Psoas muscle (tissue), 8 donors: Measurements from ENCODE around the gene PUM1. TPM values are rescaled to one million over a fixed set of nuclear protein-coding genes. Genes with fewer than 3 reads are reported as not detected.

Experiments used
- ATAC-seq, 4 donors: fragments of 200-7000 bp; cut with Tn5 transposase; one replicate each; pipeline ENCODE4 v1.9.1; 2020; ENCODE audit warnings: moderate library complexity in 3 of 4, mild to moderate bottlenecking in 2 of 4
- DNase-seq, 2 donors: peaks; one replicate each; pipeline ENCODE4 v3.0.0-alpha.2; 2020
- H3K27ac ChIP-seq: fragments of 200-600 bp; one replicate; pipeline ENCODE4 v1.8.0; 2022
- H3K27me3 ChIP-seq, 3 donors: fragments of 200-600 bp in 1 of 3; one replicate each; pipeline versions ENCODE4 v1.6.1 to v1.8.0; 2013 to 2022; ENCODE audit warnings: low read length in 2 of 3, mild to moderate bottlenecking in 2 of 3, moderate library complexity in 1 of 3; ENCODE audit not compliant: insufficient read depth in 3 of 3
- H3K36me3 ChIP-seq, 2 donors: fragments of 200-600 bp in 1 of 2; one replicate each; pipeline versions ENCODE4 v1.6.1 to v1.8.0; 2013 to 2022; ENCODE audit warnings: low read depth in 1 of 2, mild to moderate bottlenecking in 1 of 2, moderate library complexity in 1 of 2; ENCODE audit not compliant: insufficient read depth in 1 of 2
- H3K4me1 ChIP-seq: fragments of 200-600 bp; one replicate; pipeline ENCODE4 v1.8.0; 2022
- H3K4me3 ChIP-seq: fragments of 200-600 bp; one replicate; pipeline ENCODE4 v1.8.0; 2022; ENCODE audit warnings: mild to moderate bottlenecking
- H3K9me3 ChIP-seq: fragments of 200-600 bp; one replicate; pipeline ENCODE4 v1.8.0; 2022
- CTCF ChIP-seq: fragments of 200-600 bp; IDR thresholded peaks from one replicate; pipeline ENCODE4 v1.8.0; 2022; ENCODE audit warnings: antibody characterized with exemption
- WGBS, 3 donors: extraction: QIAGEN DNeasy Blood & Tissue Kit; methylation state at CpG; one replicate each; pipeline versions ENCODE4 v1.1.6 to v1.1.7; 2013; 5-methylcytosine and 5-hydroxymethylcytosine counted together
- intact Hi-C, 2 donors: fragments of 100-400 bp; cut with DNase I; formaldehyde crosslinking; loops; one replicate each; pipeline versions ENCODE4 v1.11.0 to v1.14.2; 2022
- polyA plus RNA-seq, 3 donors: library from polyadenylated mRNA; stranded (reverse); fragments of 200-250 nt; gene quantifications; one replicate each; pipeline ENCODE4 v1.2.3, GENCODE V29; 2013
- total RNA-seq, 4 donors: library from RNA; stranded (reverse); fragmentation: NEBNext Ultra II Directional in 2 of 4; extraction: Animal tissue kit (Norgen Biotek cat#: 25700) in 2 of 4; gene quantifications; one replicate each; pipeline versions ENCODE4 v1.2.1 to v1.2.4, GENCODE V29; 2021 to 2023
- donor health status: healthy with polysubstance abuse.
- donor health status: DM: no; HTN: no; CAD: no; lungs with moderate emphysema.
- donor health status: Bipolar disorder and iron deficiency.
- donor health status: healthy.
- donor health status: DM: yes; HTN: yes; CAD: no.
- donor health status: DM: no; HTN: no; CAD: no.
- donor health status: DM: no; HTN: no; CAD: no.
- donor health status: DM: yes; HTN: yes; CAD: no.

PUM1 gene
- total and polyA plus RNA-seq, 7 donors, result 16.8 to 93.4 (median 80.0) TPM

GRCh38 chr1:30895382-30895943 lies 170.1 kb downstream of the PUM1 start:
- ATAC-seq (no peak), DNase-seq (no peak)
- Histone ChIP-seq H3K27ac (no peak overlapping the region), H3K9me3 (no peaks in the 10 kb centered on the region), H3K27me3 (no peaks in the 10 kb centered on the region), H3K4me1 (no peaks in the 10 kb centered on the region), H3K36me3 (no peaks in the 10 kb centered on the region), H3K4me3 (no peak overlapping the region)
- intact Hi-C loops, result no loop called here
- WGBS, 3 donors, result 60 to 73% (median 65%) methylated on average over 4 to 6 of the region's 6 CpGs
- TF ChIP-seq CTCF, result no peak

GRCh38 chr1:30894508-30894973 lies 171.0 kb downstream of the PUM1 start:
- DNase-seq (no peak), ATAC-seq (no peak)
- H3K4me3 ChIP-seq, result no peak overlapping the region
- no peaks in the 10 kb centered on the region for H3K9me3 ChIP-seq
- intact Hi-C loops, result no loop called here
- no peak for TF ChIP-seq CTCF
- H3K27ac ChIP-seq, result no peak overlapping the region
- H3K4me1 ChIP-seq, result no peaks in the 10 kb centered on the region
- no peaks in the 10 kb centered on the region for H3K27me3 ChIP-seq
- WGBS, 3 donors, result 75 to 78% (median 76%) methylated on average over 7 of the region's 7 CpGs
- H3K36me3 ChIP-seq, result no peaks in the 10 kb centered on the region

GRCh38 chr1:30893776-30894507 lies 171.6 kb downstream of the PUM1 start:
- DNase-seq (no peak), ATAC-seq (no peak)
- TF ChIP-seq CTCF, result no peak
- WGBS, 3 donors, result 65 to 71% (median 69%) methylated on average over 9 of the region's 9 CpGs
- no peak overlapping the region for H3K27ac ChIP-seq
- no peak overlapping the region for H3K4me3 ChIP-seq
- H3K9me3 ChIP-seq, result no peaks in the 10 kb centered on the region
- no peaks in the 10 kb centered on the region for H3K27me3 ChIP-seq
- intact Hi-C loops, result no loop called here
- peaks cover 3% of the 10 kb centered on the region for H3K4me1 ChIP-seq
- H3K36me3 ChIP-seq, result no peaks in the 10 kb centered on the region

DNA sequence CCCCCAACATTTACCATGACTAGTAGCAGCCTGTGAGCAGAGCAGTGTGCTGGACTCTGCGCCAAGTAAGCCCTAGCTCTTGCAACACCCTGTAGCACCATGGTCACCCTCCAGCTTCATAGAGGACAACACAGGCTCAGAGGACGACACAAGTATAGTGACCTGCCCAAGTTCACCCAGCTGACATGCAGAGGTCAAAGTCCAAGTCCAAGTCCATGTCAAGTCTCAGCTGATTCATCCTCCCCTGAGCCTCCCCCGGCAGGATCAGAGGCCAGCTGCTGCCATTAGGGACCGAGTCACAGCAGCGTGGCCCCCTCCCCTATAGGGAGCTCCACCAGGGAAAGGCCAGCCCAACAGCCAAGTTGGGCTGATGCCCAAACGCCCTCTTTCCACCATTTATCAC lies 172.8 kb downstream of the PUM1 start:
- no peak for TF ChIP-seq CTCF
- intact Hi-C loops, result no loop called here
- Histone ChIP-seq H3K4me1 (peaks cover 10% of the 10 kb centered on the region), H3K27me3 (no peaks in the 10 kb centered on the region), H3K4me3 (no peak overlapping the region), H3K27ac (no peak overlapping the region), H3K9me3 (no peaks in the 10 kb centered on the region), H3K36me3 (no peaks in the 10 kb centered on the region)
- WGBS, 3 donors, result 53 to 72% (median 60%) methylated on average over 6 of the region's 6 CpGs
- no peak for DNase-seq
- ATAC-seq, result no peak

DNA sequence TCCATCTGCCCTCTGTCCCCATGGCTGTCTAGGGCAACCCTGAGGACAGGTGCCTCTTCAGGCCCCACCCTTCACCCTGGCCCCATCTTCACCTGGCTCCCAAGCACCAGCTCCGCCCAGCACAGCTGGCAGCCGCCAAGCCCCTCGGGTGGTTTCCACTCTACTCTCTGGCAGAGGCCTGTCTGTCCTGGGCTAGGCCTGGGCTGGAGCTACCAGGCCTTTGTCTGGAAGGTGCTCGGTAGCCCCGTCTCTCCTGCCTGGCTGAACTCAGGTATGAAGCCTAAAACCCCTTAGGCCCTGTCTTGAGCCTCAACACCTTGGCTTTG lies 174.3 kb downstream of the PUM1 start:
- Histone ChIP-seq H3K27me3 (no peaks in the 10 kb centered on the region), H3K4me1 (peaks cover 10% of the 10 kb centered on the region), H3K9me3 (no peaks in the 10 kb centered on the region), H3K27ac (no peak overlapping the region), H3K4me3 (no peak overlapping the region), H3K36me3 (no peaks in the 10 kb centered on the region)
- ATAC-seq, result no peak
- TF ChIP-seq CTCF, result no peak
- intact Hi-C loops, result no loop called here
- WGBS, 3 donors, result 92 to 100% (median 93%) methylated on average over 5 of the region's 5 CpGs
- DNase-seq, result no peak
